PC-3 (cell line): ENCODE data around the gene AKNA. TPM values are rescaled to one million over a fixed set of nuclear protein-coding genes. Genes with fewer than 3 reads are reported as not detected.

Experiments
- ATAC-seq: fragments of 200-7000 bp; cut with Tn5 transposase; 2 replicates; pipeline ENCODE4 v1.9.1; 2020; ENCODE audit warnings: mild to moderate bottlenecking, moderate library complexity
- BruUV-seq: library from RNA; stranded (reverse); fragments of 400-500 nt; replicated peaks from 2 replicates; lab custom pipeline; 2021; lab: Mats Ljungman, UMichigan
- CTCF ChIA-PET: fragments of 300-600 bp; sonication (Branson Sonifier 250); formaldehyde crosslinking; loops from one replicate; lab custom pipeline; 2022; ENCODE audit warnings: antibody characterized with exemption; lab: Charles Lee
- POLR2A ChIA-PET: fragments of 300-600 bp; sonication (Branson Sonifier 250); formaldehyde crosslinking; loops from one replicate; lab custom pipeline; 2022; ENCODE audit warnings: antibody characterized with exemption; ENCODE audit not compliant: unreplicated experiment; lab: Charles Lee
- DNase-seq: peaks from one replicate; pipeline ENCODE4 v3.0.0-alpha.2; 2015
- H2AFZ ChIP-seq: fragments of 300-600 bp; sonication (generic); 2 replicates; pipeline ENCODE4 v1.6.0; 2016; ENCODE audit warnings: antibody characterized with exemption, low read length
- H3F3A ChIP-seq: fragments of 300-600 bp; sonication (generic); one replicate; pipeline ENCODE4 v1.6.0; 2017; ENCODE audit warnings: antibody characterized with exemption, low read length, control low read depth, mild to moderate bottlenecking; ENCODE audit not compliant: unreplicated experiment
- H3K27ac ChIP-seq: fragments of 300-600 bp; sonication (generic); 2 replicates; pipeline ENCODE4 v1.5.1; 2016; ENCODE audit warnings: mild to moderate bottlenecking, low read length
- H3K27me3 ChIP-seq: fragments of 300-600 bp; sonication (generic); 2 replicates; pipeline ENCODE4 v1.6.1; 2016; ENCODE audit warnings: low read length, mixed read lengths
- H3K36me3 ChIP-seq: fragments of 300-600 bp; sonication (generic); 2 replicates; pipeline ENCODE4 v1.6.1; 2016; ENCODE audit warnings: low read depth, mixed run types, low read length, mixed read lengths
- H3K4me1 ChIP-seq: fragments of 300-600 bp; sonication (generic); 2 replicates; pipeline ENCODE4 v1.5.1; 2016; ENCODE audit warnings: low read length; ENCODE audit not compliant: insufficient read depth
- H3K4me2 ChIP-seq: fragments of 300-600 bp; sonication (generic); 2 replicates; pipeline ENCODE4 v1.6.0; 2016; ENCODE audit warnings: low read length
- H3K4me3 ChIP-seq: fragments of 300-600 bp; sonication (generic); 2 replicates; pipeline ENCODE4 v1.5.1; 2016; ENCODE audit warnings: mild to moderate bottlenecking, low read length, mixed read lengths
- H3K79me2 ChIP-seq: fragments of 300-600 bp; sonication (generic); 2 replicates; pipeline ENCODE4 v1.6.1; 2017; ENCODE audit warnings: low read length, mixed read lengths
- H3K9ac ChIP-seq: fragments of 300-600 bp; sonication (generic); 2 replicates; pipeline ENCODE4 v1.6.0; 2016; ENCODE audit warnings: mild to moderate bottlenecking, low read length
- H3K9me2 ChIP-seq: fragments of 300-600 bp; sonication (generic); replicated peaks from 2 replicates; pipeline ENCODE4 v1.6.1; 2016; ENCODE audit warnings: mixed run types, low read length, mixed read lengths
- H3K9me3 ChIP-seq: fragments of 300-600 bp; sonication (generic); 2 replicates; pipeline ENCODE4 v1.6.1; 2016; ENCODE audit warnings: low read length, mixed read lengths
- H4K20me1 ChIP-seq: fragments of 300-600 bp; sonication (generic); 2 replicates; pipeline ENCODE4 v1.6.1; 2016; ENCODE audit warnings: low read length, mixed read lengths
- CTCF ChIP-seq: fragments of 300-600 bp; sonication (generic); conservative IDR thresholded peaks from 2 replicates; pipeline ENCODE4 v1.5.1; 2017; ENCODE audit warnings: antibody characterized with exemption, low read depth, mild to moderate bottlenecking, low read length
- EZH2 ChIP-seq: fragments of 300-600 bp; sonication (generic); IDR thresholded peaks from one replicate; pipeline ENCODE4 v1.6.1; 2017; ENCODE audit warnings: antibody characterized with exemption, mild to moderate bottlenecking, low read length; ENCODE audit not compliant: unreplicated experiment
- EZH2phosphoT487 ChIP-seq: fragments of 300-600 bp; sonication (generic); IDR thresholded peaks from 2 replicates; pipeline ENCODE4 v1.6.1; 2018; ENCODE audit warnings: mild to moderate bottlenecking, antibody characterized with exemption, low read length, borderline replicate concordance
- intact Hi-C: fragments of 100-400 bp; cut with micrococcal nuclease; formaldehyde crosslinking; loops from 2 replicates; pipeline ENCODE4 v1.9.0; 2023
- total RNA-seq: library from RNA; depleted of rRNA; stranded (reverse); fragments of >200 nt; gene quantifications from 2 replicates; pipeline ENCODE4 v1.2.3, GENCODE V29; 2014

The AKNA gene
- total RNA-seq, 1 experiment from 2014 or later = 9.1 TPM

GRCh38 chr9:114313186-114313585 is 74.6 kb downstream of the AKNA start:
- no peaks in the 10 kb centered on the region for H3K9me3 ChIP-seq
- H3K9ac ChIP-seq = no peak overlapping the region
- H3K9me2 ChIP-seq = no peaks in the 10 kb centered on the region
- no TSS peak for BruUV-seq
- H2AFZ ChIP-seq = no peak overlapping the region
- no peaks in the 10 kb centered on the region for H3K79me2 ChIP-seq
- no peaks in the 10 kb centered on the region for H3F3A ChIP-seq
- DNase-seq (no peak), ATAC-seq (no peak)
- CTCF ChIA-PET = no interaction called here
- no peak overlapping the region for H3K4me2 ChIP-seq
- intact Hi-C loops = no loop called here
- no peaks in the 10 kb centered on the region for H3K4me1 ChIP-seq
- H3K27me3 ChIP-seq = no peaks in the 10 kb centered on the region
- no peak for TF ChIP-seq CTCF
- TF ChIP-seq EZH2 = no peak
- no peak for TF ChIP-seq EZH2phosphoT487
- POLR2A ChIA-PET = no interaction called here
- no peaks in the 10 kb centered on the region for H4K20me1 ChIP-seq
- no peak overlapping the region for H3K4me3 ChIP-seq
- H3K27ac ChIP-seq = no peak overlapping the region
- no peaks in the 10 kb centered on the region for H3K36me3 ChIP-seq

GRCh38 chr9:114312513-114312875 is 75.3 kb downstream of the AKNA start:
- H4K20me1 ChIP-seq = no peaks in the 10 kb centered on the region
- H3K4me2 ChIP-seq = no peak overlapping the region
- H3K4me3 ChIP-seq = no peak overlapping the region
- H3K4me1 ChIP-seq = no peaks in the 10 kb centered on the region
- H2AFZ ChIP-seq = no peak overlapping the region
- no TSS peak for BruUV-seq
- ATAC-seq (no peak), DNase-seq (no peak)
- H3K9me3 ChIP-seq = no peaks in the 10 kb centered on the region
- POLR2A ChIA-PET = no interaction called here
- CTCF ChIA-PET = no interaction called here
- H3K9me2 ChIP-seq = no peaks in the 10 kb centered on the region
- H3F3A ChIP-seq = no peaks in the 10 kb centered on the region
- no peaks in the 10 kb centered on the region for H3K27me3 ChIP-seq
- H3K79me2 ChIP-seq = no peaks in the 10 kb centered on the region
- TF ChIP-seq CTCF = no peak
- TF ChIP-seq EZH2 = no peak
- TF ChIP-seq EZH2phosphoT487 = no peak
- no peak overlapping the region for H3K27ac ChIP-seq
- no peaks in the 10 kb centered on the region for H3K36me3 ChIP-seq
- no peak overlapping the region for H3K9ac ChIP-seq
- intact Hi-C loops = no loop called here

- TF ChIP-seq EZH2 (no peak), EZH2phosphoT487 (no peak), CTCF (no peak)
- no peaks in the 10 kb centered on the region for H4K20me1 ChIP-seq
- no peaks in the 10 kb centered on the region for H3K4me1 ChIP-seq
- no peaks in the 10 kb centered on the region for H3K79me2 ChIP-seq
- DNase-seq (no peak), ATAC-seq (no peak)
- no peaks in the 10 kb centered on the region for H3K9me2 ChIP-seq
- intact Hi-C loops = no loop called here
- no peak overlapping the region for H3K4me3 ChIP-seq
- no peaks in the 10 kb centered on the region for H3K27me3 ChIP-seq
- H3K27ac ChIP-seq = no peak overlapping the region
- CTCF ChIA-PET = no interaction called here
- H3F3A ChIP-seq = no peaks in the 10 kb centered on the region
- H3K4me2 ChIP-seq = no peak overlapping the region
- H3K9me3 ChIP-seq = no peaks in the 10 kb centered on the region
- POLR2A ChIA-PET = no interaction called here
- no peaks in the 10 kb centered on the region for H3K36me3 ChIP-seq
- H3K9ac ChIP-seq = no peak overlapping the region
- H2AFZ ChIP-seq = no peak overlapping the region
- BruUV-seq = no TSS peak
These were observed 75.9 kb downstream of the AKNA start for GRCh38 chr9:114311571-114312512.
